VCaP (cell line): Measurements from ENCODE around the gene YEATS2.
"Not testable (repeated sequence)": the region's sequence is repeated elsewhere in the genome, so short reads cannot be mapped to it uniquely, and the experiment has no call there.

Source experiments
- H3K27ac ChIP-seq: fragments of 450-650 bp; 2 replicates; pipeline ENCODE4 v1.5.1; 2017
- CTCF ChIP-seq: fragments of 450-650 bp; conservative IDR thresholded peaks from 2 replicates; pipeline ENCODE4 v1.5.1; 2017; ENCODE audit warnings: mild to moderate bottlenecking, moderate library complexity

The YEATS2 gene

GRCh38 chr3:183698756-183699155, 1.2 kb downstream of the YEATS2 start:
- H3K27ac ChIP-seq: peak overlapping the region; percentile 92
- TF ChIP-seq CTCF: no peak

DNA sequence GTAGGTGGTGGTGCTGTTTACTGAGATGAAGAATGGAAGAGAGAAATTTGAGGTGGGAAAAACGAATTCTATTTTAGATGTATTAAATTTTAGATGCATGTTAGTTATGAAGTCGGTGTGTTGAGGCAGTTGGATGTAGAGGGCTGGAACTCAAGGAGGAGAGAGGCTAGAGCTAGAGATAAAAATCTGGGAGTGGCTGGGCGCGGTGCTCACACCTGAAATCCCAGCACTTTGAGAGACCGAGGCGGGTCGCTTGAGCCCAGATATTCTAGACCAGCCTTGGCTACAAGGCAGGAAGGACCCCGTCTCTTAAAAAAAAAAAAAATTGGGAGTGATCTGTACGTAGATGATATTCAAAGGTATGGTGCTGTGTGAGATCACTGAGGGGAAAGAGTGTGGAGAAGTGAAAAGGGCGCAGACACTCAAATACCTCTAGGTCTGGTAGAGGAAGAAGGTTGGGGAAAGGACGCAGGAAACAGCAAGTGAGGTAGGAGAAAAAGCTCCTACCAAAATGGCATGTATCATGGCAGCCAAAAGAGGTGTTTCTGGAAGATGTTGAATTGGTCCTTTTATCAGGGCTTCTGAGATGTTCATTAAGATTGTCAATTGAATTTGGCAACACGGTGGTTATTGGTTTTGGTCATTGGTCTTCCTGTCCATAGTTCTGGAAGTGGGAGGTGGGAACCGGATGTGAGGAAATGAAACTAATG, 1.8 kb downstream of the YEATS2 start:
- TF ChIP-seq CTCF: no peak
- H3K27ac ChIP-seq: peak overlapping the region; percentile 92

DNA sequence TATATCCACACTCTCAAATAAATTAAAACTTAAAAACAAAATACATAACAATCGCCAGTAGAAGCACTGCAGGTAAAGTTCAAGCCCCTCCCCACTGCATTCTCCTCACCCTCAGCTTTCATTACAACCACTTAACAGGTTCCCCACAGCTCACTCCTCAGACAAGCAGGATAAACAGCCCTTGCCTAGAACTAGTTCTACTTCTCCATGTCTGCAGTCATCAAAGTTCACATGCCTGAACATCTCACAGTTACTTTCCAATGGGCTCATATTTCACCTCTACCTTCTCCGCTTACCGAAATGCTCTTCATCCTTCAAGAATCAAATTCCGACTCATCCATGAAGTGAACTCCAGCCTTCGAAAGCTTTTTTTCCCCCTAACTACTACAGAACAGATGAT, 4.1 kb downstream of the YEATS2 start:
- no peak for TF ChIP-seq CTCF

DNA sequence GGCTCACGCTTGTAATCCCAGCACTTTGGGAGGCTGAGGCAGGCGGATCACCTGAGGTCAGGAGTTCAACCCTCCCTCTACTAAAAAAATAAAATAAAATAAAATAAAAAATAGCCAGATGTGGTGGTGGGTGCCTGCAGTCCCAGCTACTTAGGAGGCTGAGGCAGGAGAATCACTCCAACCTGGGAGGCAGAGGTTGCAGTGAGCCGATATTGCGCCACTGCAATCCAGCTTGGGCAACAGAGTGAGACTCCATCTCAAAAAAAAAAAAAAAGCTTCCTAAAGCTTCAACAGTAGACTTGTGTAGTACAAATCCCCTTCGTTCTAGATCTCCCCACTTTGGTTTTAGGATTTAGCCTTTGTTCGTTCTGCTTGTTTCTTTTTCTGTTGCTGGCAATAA, 6.3 kb downstream of the YEATS2 start:
- H3K27ac ChIP-seq: not testable (repeated sequence)

More for the DNA sequence above, 4.1 kb downstream of the YEATS2 start:
- no peak overlapping the region for H3K27ac ChIP-seq

GRCh38 chr3:183710231-183710630, 12.6 kb downstream of the YEATS2 start:
- TF ChIP-seq CTCF: no peak
- H3K27ac ChIP-seq: no peak overlapping the region

DNA sequence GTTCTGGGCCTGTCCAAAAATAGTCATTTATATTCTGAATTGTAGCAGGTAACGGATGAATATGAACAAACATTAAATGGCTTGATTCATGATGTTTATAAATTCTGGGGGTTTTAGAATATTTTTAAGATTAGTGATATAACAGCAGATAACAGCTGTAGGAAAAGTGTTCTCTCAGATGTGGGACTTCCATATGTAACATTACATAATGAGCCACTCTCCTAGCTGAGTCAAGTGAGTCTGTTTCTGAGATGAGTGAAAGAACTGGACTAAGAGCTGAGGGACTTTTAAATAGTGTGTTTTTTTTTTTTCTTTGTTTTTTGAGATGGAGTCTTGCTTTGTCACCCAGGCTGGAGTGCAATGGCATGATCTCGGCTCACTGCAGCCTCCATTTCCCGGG, 13.9 kb downstream of the YEATS2 start:
- TF ChIP-seq CTCF: no peak

GRCh38 chr3:183714622-183715021, 17.0 kb downstream of the YEATS2 start:
- TF ChIP-seq CTCF: no peak
- H3K27ac ChIP-seq: no peak overlapping the region

More for the DNA sequence above, 13.9 kb downstream of the YEATS2 start:
- no peak overlapping the region for H3K27ac ChIP-seq

- TF ChIP-seq CTCF: no peak
- no peak overlapping the region for H3K27ac ChIP-seq
Observed at GRCh38 chr3:183718012-183718411, 20.4 kb downstream of the YEATS2 start.
